Measurements from ENCODE around the gene ABCC11.
"Not testable (repeated sequence)": the region's sequence is repeated elsewhere in the genome, so short reads cannot be mapped to it uniquely, and the experiment has no call there.

The ABCC11 gene

GRCh38 chr16:48203974-48204824 is 43.1 kb downstream of the ABCC11 start:
- DNase-seq (ENCODE audit: low read depth in 2 of 2) = no peak

- no peak for DNase-seq (ENCODE audit: low read depth in 2 of 2)
Observed at GRCh38 chr16:48201515-48202201, 45.7 kb downstream of the ABCC11 start.

- no peak for DNase-seq (ENCODE audit: low read depth in 2 of 2)
Observed at GRCh38 chr16:48197294-48197693, 50.0 kb downstream of the ABCC11 start.

- no peak for DNase-seq (ENCODE audit: low read depth in 2 of 2)
Observed at GRCh38 chr16:48194828-48195556, 52.3 kb downstream of the ABCC11 start.

- DNase-seq (ENCODE audit: low read depth in 2 of 2) = no peak
Observed at GRCh38 chr16:48193846-48194245, 53.5 kb downstream of the ABCC11 start.

GRCh38 chr16:48188449-48189102 is 58.8 kb downstream of the ABCC11 start:
- no peak for DNase-seq (ENCODE audit: low read depth in 2 of 2)

- no peak for DNase-seq (ENCODE audit: low read depth in 2 of 2)
Observed at GRCh38 chr16:48187779-48188178, 59.6 kb downstream of the ABCC11 start.

- DNase-seq (ENCODE audit: low read depth in 2 of 2) = no peak
Observed at GRCh38 chr16:48184681-48185080, 62.7 kb downstream of the ABCC11 start.

- DNase-seq (ENCODE audit: low read depth in 2 of 2) = no peak
Observed at GRCh38 chr16:48182979-48183537, 64.3 kb downstream of the ABCC11 start.

- DNase-seq (ENCODE audit: low read depth in 2 of 2) = not testable (repeated sequence)
Observed at GRCh38 chr16:48181746-48182520, 65.4 kb downstream of the ABCC11 start.

- DNase-seq (ENCODE audit: low read depth in 2 of 2) = no peak
Observed at GRCh38 chr16:48180868-48181480, 66.4 kb downstream of the ABCC11 start.

GRCh38 chr16:48176635-48177408 is 70.5 kb downstream of the ABCC11 start:
- no peak for DNase-seq (ENCODE audit: low read depth in 2 of 2)

GRCh38 chr16:48173889-48174288 is 73.5 kb downstream of the ABCC11 start:
- no peak for DNase-seq (ENCODE audit: low read depth in 2 of 2)

GRCh38 chr16:48172682-48173081 is 74.7 kb downstream of the ABCC11 start:
- no peak for DNase-seq (ENCODE audit: low read depth in 2 of 2)

- no peak for DNase-seq (ENCODE audit: low read depth in 2 of 2)
Observed at GRCh38 chr16:48169896-48170295, 77.4 kb downstream of the ABCC11 start.

GRCh38 chr16:48168075-48168474 is 79.3 kb downstream of the ABCC11 start:
- no peak for DNase-seq (ENCODE audit: low read depth in 2 of 2)

GRCh38 chr16:48166617-48167016 is 80.7 kb downstream of the ABCC11 start:
- not testable (repeated sequence) for DNase-seq (ENCODE audit: low read depth in 2 of 2)

- DNase-seq (ENCODE audit: low read depth in 2 of 2) = no peak
Observed at GRCh38 chr16:48165961-48166578, 81.3 kb downstream of the ABCC11 start.

All from stimulated activated CD4-positive, alpha-beta T cell treated with anti-CD3 and anti-CD28 coated beads, Interleukin-4, amount 100 ng/mL, for 48 hours (primary cell).